ENCODE data around the gene SLC34A1.

- no peak for TF ChIP-seq ZBTB33 (IDR thresholded peaks at IDR 0.05)
- no peak for TF ChIP-seq CTCF (IDR thresholded peaks at IDR 0.05; ENCODE audit: low read depth, low read length, missing input control)
- TF ChIP-seq YY1 (IDR thresholded peaks at IDR 0.05), result no peak
- TF ChIP-seq JUND (IDR thresholded peaks at IDR 0.05), result no peak
- TF ChIP-seq TAF1 (conservative IDR thresholded peaks at IDR 0.05), result no peak
- no peak for TF ChIP-seq RXRA (IDR thresholded peaks at IDR 0.05)
- no peak for TF ChIP-seq SP1 (IDR thresholded peaks at IDR 0.05)
- TF ChIP-seq GABPA (IDR thresholded peaks at IDR 0.05 in 1 of 2, conservative IDR thresholded peaks at IDR 0.05 in 1 of 2), result no peak
- no peak for TF ChIP-seq ATF3 (IDR thresholded peaks at IDR 0.05)
- no peak for TF ChIP-seq MAX (IDR thresholded peaks at IDR 0.05)
- no peak for TF ChIP-seq FOXA2 (IDR thresholded peaks at IDR 0.05)
Observed at GRCh38 chr5:177447066-177447610, 62.9 kb downstream of the SLC34A1 start.
